Sigmoid colon (tissue), 4 donors: ENCODE measurements around the gene HOXB5.

Source experiments
- CTCF ChIP-seq, 4 experiments: fragments of 450-650 bp in 3 of 4; fragments of 200-600 bp in 1 of 4; IDR thresholded peaks; one replicate each; pipeline ENCODE4 v1.5.1; 2016 to 2019; ENCODE audit warnings: antibody characterized with exemption in 4 of 4, mild to moderate bottlenecking in 3 of 4, moderate library complexity in 2 of 4
- POLR2A ChIP-seq, 2 donors: fragments of 450-650 bp; IDR thresholded peaks; one replicate each; pipeline ENCODE4 v1.6.1; 2016; ENCODE audit warnings: antibody characterized with exemption in 2 of 2, mild to moderate bottlenecking in 2 of 2, moderate library complexity in 2 of 2
- POLR2AphosphoS5 ChIP-seq, 4 donors: sonication (generic); formaldehyde crosslinking; IDR thresholded peaks; one replicate each; pipeline ENCODE4 v1.6.1; 2017; ENCODE audit warnings: antibody characterized with exemption in 4 of 4

GRCh38 chr17:48548523-48549280 is 44.9 kb downstream of the HOXB5 start:
- no peak for TF ChIP-seq POLR2A (IDR thresholded peaks at IDR 0.05)
- no peak for TF ChIP-seq CTCF (IDR thresholded peaks at IDR 0.05)
- no peak for TF ChIP-seq POLR2AphosphoS5 (IDR thresholded peaks at IDR 0.05)
